HEK293 (cell line): ENCODE measurements around the gene SHOC2.

Experiments used
- CTCF ChIA-PET: fragments of 350-600 bp; formaldehyde crosslinking; extraction: SDS; loops from one replicate; lab custom pipeline; 2021; ENCODE audit warnings: antibody characterized with exemption; lab: Yijun Ruan, JAX
- POLR2A ChIA-PET: fragments of 300-600 bp; formaldehyde crosslinking; extraction: SDS; loops from one replicate; lab custom pipeline; 2020; ENCODE audit warnings: antibody characterized with exemption, inconsistent platforms; lab: Yijun Ruan, JAX
- H3K27ac ChIP-seq: fragments of 200-500 bp; sonication (Bioruptor generic); 2 replicates; pipeline ENCODE4 v1.5.1; 2014; ENCODE audit warnings: low read depth, low read length, control low read depth, inconsistent platforms; ENCODE audit errors: extremely low read depth
- H3K36me3 ChIP-seq, 2 experiments: fragments of 200-500 bp in 1 of 2; sonication (Bioruptor generic) in 1 of 2; 1 replicate in 1 of 2; 2 replicates in 1 of 2; pipeline ENCODE4 v1.5.1; 2014 to 2017; ENCODE audit warnings: inconsistent platforms in 2 of 2, low read length in 2 of 2; ENCODE audit not compliant: control insufficient read depth in 2 of 2, insufficient read depth in 1 of 2
- H3K4me1 ChIP-seq: fragments of 200-500 bp; sonication (Bioruptor generic); 2 replicates; pipeline ENCODE4 v1.5.1; 2014; ENCODE audit warnings: mild to moderate bottlenecking, low read length, inconsistent platforms; ENCODE audit not compliant: control insufficient read depth, insufficient read depth
- H3K4me3 ChIP-seq: 2 replicates; pipeline ENCODE4 v1.5.1; 2011; ENCODE audit warnings: low read depth, mild to moderate bottlenecking, control low read depth, low read length, moderate library complexity
- H3K9me3 ChIP-seq: fragments of 200-500 bp; sonication (Bioruptor generic); 2 replicates; pipeline ENCODE4 v1.5.1; 2014; ENCODE audit warnings: low read depth, low read length, inconsistent platforms; ENCODE audit not compliant: control insufficient read depth, insufficient read depth
- KLF7 ChIP-seq: fragments of 450-650 bp; formaldehyde crosslinking; IDR thresholded peaks from 2 replicates; pipeline ENCODE4 v1.5.1; 2016; ENCODE audit warnings: missing biosample characterization, missing genetic modification characterization, borderline replicate concordance
- PBX3 ChIP-seq: sonication (generic); formaldehyde crosslinking; IDR thresholded peaks from 2 replicates; pipeline ENCODE4 v1.8.1; 2022; ENCODE audit warnings: mild to moderate bottlenecking, moderate library complexity, missing genetic modification reagents
- PRDM1 ChIP-seq: fragments of 450-650 bp; formaldehyde crosslinking; IDR thresholded peaks from 2 replicates; pipeline ENCODE4; 2016; ENCODE audit warnings: missing biosample characterization, missing genetic modification characterization
- ZBTB17 ChIP-seq: fragments of 450-650 bp; formaldehyde crosslinking; IDR thresholded peaks from 2 replicates; pipeline ENCODE4 v1.5.1; 2016; ENCODE audit warnings: missing biosample characterization, missing genetic modification characterization
- ZNF140 ChIP-seq: fragments of 450-650 bp; formaldehyde crosslinking; IDR thresholded peaks from 2 replicates; pipeline ENCODE4 v1.5.1; 2016; ENCODE audit warnings: missing biosample characterization, missing genetic modification characterization
- ZNF19 ChIP-seq: fragments of 450-650 bp; formaldehyde crosslinking; IDR thresholded peaks from 2 replicates; pipeline ENCODE4; 2016; ENCODE audit warnings: missing biosample characterization, missing genetic modification characterization, low read depth
- ZNF214 ChIP-seq: fragments of 450-650 bp; formaldehyde crosslinking; IDR thresholded peaks from 2 replicates; pipeline ENCODE4 v1.5.1; 2017; ENCODE audit warnings: missing biosample characterization, mild to moderate bottlenecking, missing genetic modification characterization, borderline replicate concordance
- ZNF248 ChIP-seq: fragments of 450-650 bp; formaldehyde crosslinking; IDR thresholded peaks from 2 replicates; pipeline ENCODE4 v1.5.1; 2017; ENCODE audit warnings: missing biosample characterization, missing genetic modification characterization
- ZNF324 ChIP-seq: fragments of 450-650 bp; formaldehyde crosslinking; IDR thresholded peaks from 2 replicates; pipeline ENCODE4 v1.5.1; 2016; ENCODE audit warnings: missing biosample characterization, missing genetic modification characterization
- ZNF341 ChIP-seq: fragments of 450-650 bp; formaldehyde crosslinking; IDR thresholded peaks from 2 replicates; pipeline ENCODE4; 2016; ENCODE audit warnings: low read depth, missing biosample characterization, missing genetic modification characterization
- ZNF518A ChIP-seq: fragments of 450-650 bp; formaldehyde crosslinking; conservative IDR thresholded peaks from 2 replicates; pipeline ENCODE4 v1.5.1; 2016; ENCODE audit warnings: low read depth, missing biosample characterization, missing genetic modification characterization
- ZSCAN30 ChIP-seq: fragments of 450-650 bp; IDR thresholded peaks from 2 replicates; pipeline ENCODE4 v1.5.1; 2018; ENCODE audit warnings: missing biosample characterization, mild to moderate bottlenecking, missing genetic modification characterization, moderate library complexity
- ZSCAN4 ChIP-seq: fragments of 450-650 bp; formaldehyde crosslinking; IDR thresholded peaks from 2 replicates; pipeline ENCODE4 v1.5.1; 2017; ENCODE audit warnings: missing biosample characterization, missing genetic modification characterization
- TF ChIP-seq, protein P1 (sequence below): fragments of 450-650 bp; formaldehyde crosslinking; IDR thresholded peaks from 2 replicates; pipeline ENCODE4 v1.5.1; 2017; ENCODE audit warnings: missing biosample characterization, missing genetic modification characterization
- TF ChIP-seq, protein P2 (sequence below): fragments of 450-650 bp; formaldehyde crosslinking; IDR thresholded peaks from 2 replicates; pipeline ENCODE4 v1.5.1; 2016; ENCODE audit warnings: missing biosample characterization, missing genetic modification characterization, borderline replicate concordance

The SHOC2 gene

GRCh38 chr10:110872984-110873923, 46.1 kb upstream of the SHOC2 start:
- H3K9me3 ChIP-seq, result no peaks in the 10 kb centered on the region
- ChIA-PET CTCF (interaction anchor here (0.6 to 1.0 kb wide), 10 partner anchors 15 to 263 kb away, joined by 3 to 5 read pairs (median 3); no protein-coding TSS in a partner anchor), POLR2A (interaction anchor here (0.5 to 1.0 kb wide), 2 partner anchors 46 to 69 kb away, joined by 4 read pairs; partner anchors contain the start of genes BBIP1 and SHOC2)
- peaks cover 15 to 22% of the 10 kb centered on the region in 2 experiments for H3K36me3 ChIP-seq
- H3K27ac ChIP-seq, result peak overlapping the region; percentile 84
- TF ChIP-seq, protein P1, sequence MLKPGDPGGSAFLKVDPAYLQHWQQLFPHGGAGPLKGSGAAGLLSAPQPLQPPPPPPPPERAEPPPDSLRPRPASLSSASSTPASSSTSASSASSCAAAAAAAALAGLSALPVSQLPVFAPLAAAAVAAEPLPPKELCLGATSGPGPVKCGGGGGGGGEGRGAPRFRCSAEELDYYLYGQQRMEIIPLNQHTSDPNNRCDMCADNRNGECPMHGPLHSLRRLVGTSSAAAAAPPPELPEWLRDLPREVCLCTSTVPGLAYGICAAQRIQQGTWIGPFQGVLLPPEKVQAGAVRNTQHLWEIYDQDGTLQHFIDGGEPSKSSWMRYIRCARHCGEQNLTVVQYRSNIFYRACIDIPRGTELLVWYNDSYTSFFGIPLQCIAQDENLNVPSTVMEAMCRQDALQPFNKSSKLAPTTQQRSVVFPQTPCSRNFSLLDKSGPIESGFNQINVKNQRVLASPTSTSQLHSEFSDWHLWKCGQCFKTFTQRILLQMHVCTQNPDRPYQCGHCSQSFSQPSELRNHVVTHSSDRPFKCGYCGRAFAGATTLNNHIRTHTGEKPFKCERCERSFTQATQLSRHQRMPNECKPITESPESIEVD (tag by site-specific recombination), result peak; percentile 84
- no peak for TF ChIP-seq ZSCAN30 (tag by site-specific recombination)
- peaks cover 10% of the 10 kb centered on the region for H3K4me1 ChIP-seq
- H3K4me3 ChIP-seq, result peak overlapping the region; percentile 84

- H3K4me3 ChIP-seq, result peak overlapping the region; percentile 84
- no peaks in the 10 kb centered on the region for H3K9me3 ChIP-seq
- no peak overlapping the region for H3K27ac ChIP-seq
- ChIA-PET CTCF (interaction anchor here (0.7 to 1.0 kb wide), 2 partner anchors 207 to 263 kb away, joined by 3 to 4 read pairs; no protein-coding TSS in a partner anchor), POLR2A (no interaction called here)
- peaks cover 10% of the 10 kb centered on the region for H3K4me1 ChIP-seq
- H3K36me3 ChIP-seq, result peaks cover 22 to 29% of the 10 kb centered on the region in 2 experiments
- no peak for TF ChIP-seq ZNF248 (tag by site-specific recombination)
- no peak for TF ChIP-seq ZNF518A (tag by site-specific recombination)
- TF ChIP-seq ZSCAN4 (tag by site-specific recombination), result no peak
- TF ChIP-seq ZNF341 (tag by site-specific recombination), result peak; percentile 36; the same call in 1 of the 2 replicates
- TF ChIP-seq ZNF140 (tag by site-specific recombination), result no peak
- TF ChIP-seq ZNF19 (tag by site-specific recombination), result no peak
- no peak for TF ChIP-seq ZNF324 (tag by site-specific recombination)
- TF ChIP-seq ZNF214 (tag by site-specific recombination), result no peak
- no peak for TF ChIP-seq PBX3 (CRISPR knock-in tag)
- TF ChIP-seq KLF7 (tag by site-specific recombination), result no peak
- TF ChIP-seq, protein P2, sequence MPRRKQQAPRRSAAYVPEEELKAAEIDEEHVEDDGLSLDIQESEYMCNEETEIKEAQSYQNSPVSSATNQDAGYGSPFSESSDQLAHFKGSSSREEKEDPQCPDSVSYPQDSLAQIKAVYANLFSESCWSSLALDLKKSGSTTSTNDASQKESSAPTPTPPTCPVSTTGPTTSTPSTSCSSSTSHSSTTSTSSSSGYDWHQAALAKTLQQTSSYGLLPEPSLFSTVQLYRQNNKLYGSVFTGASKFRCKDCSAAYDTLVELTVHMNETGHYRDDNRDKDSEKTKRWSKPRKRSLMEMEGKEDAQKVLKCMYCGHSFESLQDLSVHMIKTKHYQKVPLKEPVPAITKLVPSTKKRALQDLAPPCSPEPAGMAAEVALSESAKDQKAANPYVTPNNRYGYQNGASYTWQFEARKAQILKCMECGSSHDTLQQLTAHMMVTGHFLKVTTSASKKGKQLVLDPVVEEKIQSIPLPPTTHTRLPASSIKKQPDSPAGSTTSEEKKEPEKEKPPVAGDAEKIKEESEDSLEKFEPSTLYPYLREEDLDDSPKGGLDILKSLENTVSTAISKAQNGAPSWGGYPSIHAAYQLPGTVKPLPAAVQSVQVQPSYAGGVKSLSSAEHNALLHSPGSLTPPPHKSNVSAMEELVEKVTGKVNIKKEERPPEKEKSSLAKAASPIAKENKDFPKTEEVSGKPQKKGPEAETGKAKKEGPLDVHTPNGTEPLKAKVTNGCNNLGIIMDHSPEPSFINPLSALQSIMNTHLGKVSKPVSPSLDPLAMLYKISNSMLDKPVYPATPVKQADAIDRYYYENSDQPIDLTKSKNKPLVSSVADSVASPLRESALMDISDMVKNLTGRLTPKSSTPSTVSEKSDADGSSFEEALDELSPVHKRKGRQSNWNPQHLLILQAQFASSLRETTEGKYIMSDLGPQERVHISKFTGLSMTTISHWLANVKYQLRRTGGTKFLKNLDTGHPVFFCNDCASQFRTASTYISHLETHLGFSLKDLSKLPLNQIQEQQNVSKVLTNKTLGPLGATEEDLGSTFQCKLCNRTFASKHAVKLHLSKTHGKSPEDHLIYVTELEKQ (tag by site-specific recombination), result no peak
- peak; percentile 86 for TF ChIP-seq ZBTB17
- 0 out of 2 replicates have a peak, but pooled peaks have one; percentile 55 for TF ChIP-seq PRDM1 (tag by site-specific recombination)
Observed at GRCh38 chr10:110873951-110874350, 45.5 kb upstream of the SHOC2 start.
